ENCODE measurements around the gene COL18A1. TPM values are rescaled to one million over a fixed set of nuclear protein-coding genes. Genes with fewer than 3 reads are reported as not detected.
"Not testable (repeated sequence)": the region's sequence is repeated elsewhere in the genome, so short reads cannot be mapped to it uniquely, and the experiment has no call there.

The COL18A1 gene
- total and polyA plus RNA-seq, 7 experiments from 2014 or later: 7.0 to 89.8 (median 15.4) TPM

DNA sequence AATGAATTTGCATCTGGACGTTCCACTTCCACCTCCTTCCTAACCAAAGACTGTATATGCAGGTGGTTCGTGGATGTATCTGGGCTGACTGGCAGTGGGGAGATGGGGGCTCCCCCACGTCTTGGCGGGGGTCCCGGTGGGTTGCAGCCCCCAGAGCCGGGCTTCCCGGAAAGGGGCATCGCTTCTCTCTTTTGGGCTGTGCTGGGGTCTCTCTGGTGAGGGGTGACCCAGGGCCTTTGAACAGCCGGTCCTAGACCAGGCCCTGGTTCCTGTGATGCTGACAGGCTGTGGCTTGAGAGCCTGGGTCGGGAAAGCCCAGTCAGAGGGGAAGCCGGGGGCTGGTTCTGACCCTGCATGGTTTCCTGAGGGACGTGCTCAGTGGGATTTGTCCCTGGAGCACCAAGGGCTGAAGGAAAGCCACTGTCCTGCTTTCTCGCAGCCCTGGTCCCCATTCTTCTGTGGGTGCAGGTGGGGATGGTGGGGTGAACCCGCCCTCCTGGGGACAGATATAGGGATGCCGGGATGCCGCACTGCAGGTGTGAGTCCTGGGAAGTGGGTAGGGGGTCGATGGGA is 29.8 kb downstream of the COL18A1 start:
- intact Hi-C loops (cut with micrococcal nuclease): loop anchor here in 1 of 2 donors (10.0 kb wide), 1 partner anchor 390 kb away; no protein-coding TSS in a partner anchor
- no peak for ATAC-seq
- H3K4me1 ChIP-seq (ENCODE audit: control insufficient read depth in 2 of 2, insufficient read depth in 2 of 2, low read length in 2 of 2): peaks cover 4% of the 10 kb centered on the region in 2 donors
- no peaks in the 10 kb centered on the region for H3K36me3 Mint-ChIP-seq
- no peak for DNase-seq
- no peak overlapping the region for H3K4me3 ChIP-seq (ENCODE audit: low read length)
- ChIA-PET CTCF (interaction anchor here (0.6 kb wide), 1 partner anchor 214 kb away, joined by 3 read pairs; no protein-coding TSS in a partner anchor), POLR2A (no interaction called here)
- H3K27ac Mint-ChIP-seq: peak overlapping the region in 1 of 9 donors; percentile 36
- no peak overlapping the region for H3K4me3 Mint-ChIP-seq
- no peaks in the 10 kb centered on the region for H3K36me3 ChIP-seq (ENCODE audit: control insufficient read depth in 2 of 3, insufficient read depth in 3 of 3, low read length in 3 of 3)
- H3K27me3 ChIP-seq (ENCODE audit: control insufficient read depth in 2 of 2, insufficient read depth in 2 of 2, low read length in 2 of 2): no peaks in the 10 kb centered on the region
- no peaks in the 10 kb centered on the region for H3K9me3 Mint-ChIP-seq
- no peaks in the 10 kb centered on the region for H3K9me3 ChIP-seq (ENCODE audit: control insufficient read depth in 2 of 3, low read length in 3 of 3)
- peaks cover 2 to 16% (median 6%) of the 10 kb centered on the region in 7 donors for H3K4me1 Mint-ChIP-seq
- peaks cover 0 to 5% (median 0%) of the 10 kb centered on the region in 5 donors for H3K27me3 Mint-ChIP-seq
- no peak overlapping the region for H3K27ac ChIP-seq (ENCODE audit: low read depth, low read length)

DNA sequence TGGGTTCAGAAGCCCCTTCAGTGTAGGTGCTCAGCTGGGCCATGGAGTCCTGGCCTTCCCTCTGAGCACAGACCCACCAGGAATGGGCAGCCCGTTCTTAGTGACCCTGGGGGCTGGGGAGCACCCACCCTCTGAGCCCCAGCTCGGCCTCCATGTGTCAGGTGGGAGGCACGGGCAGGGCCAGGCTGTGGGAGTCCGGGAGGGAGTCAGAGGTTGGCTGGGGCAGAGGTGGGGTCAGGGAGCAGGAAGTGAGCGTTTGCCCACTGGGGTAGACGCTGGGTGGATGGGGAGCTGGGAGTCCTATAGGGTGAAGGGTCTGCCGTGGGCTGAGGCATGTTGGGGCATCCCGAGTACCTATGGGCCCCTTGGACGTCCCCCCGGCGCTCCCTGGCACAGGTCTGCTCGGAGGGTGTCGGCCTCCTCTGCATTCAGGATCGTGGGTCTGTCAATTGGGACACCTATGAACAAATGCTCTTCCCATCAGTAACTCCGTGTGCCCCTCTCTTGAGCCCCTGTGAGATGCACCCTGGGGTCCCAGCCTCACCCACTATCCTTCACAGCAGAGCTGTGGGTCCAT is 30.5 kb downstream of the COL18A1 start:
- peaks cover 0 to 5% (median 0%) of the 10 kb centered on the region in 5 donors for H3K27me3 Mint-ChIP-seq
- H3K9me3 ChIP-seq (ENCODE audit: control insufficient read depth in 2 of 3, low read length in 3 of 3): no peaks in the 10 kb centered on the region
- no peak overlapping the region for H3K4me3 Mint-ChIP-seq
- H3K9me3 Mint-ChIP-seq: no peaks in the 10 kb centered on the region
- intact Hi-C loops (cut with micrococcal nuclease): loop anchor here in 1 of 2 donors (10.0 kb wide), 1 partner anchor 389 kb away; no protein-coding TSS in a partner anchor
- DNase-seq (no peak), ATAC-seq (no peak)
- H3K36me3 ChIP-seq (ENCODE audit: control insufficient read depth in 2 of 3, insufficient read depth in 3 of 3, low read length in 3 of 3): no peaks in the 10 kb centered on the region
- no peak overlapping the region for H3K27ac ChIP-seq (ENCODE audit: low read depth, low read length)
- no peak overlapping the region for H3K27ac Mint-ChIP-seq
- no peaks in the 10 kb centered on the region for H3K27me3 ChIP-seq (ENCODE audit: control insufficient read depth in 2 of 2, insufficient read depth in 2 of 2, low read length in 2 of 2)
- H3K4me1 Mint-ChIP-seq: peaks cover 2 to 16% (median 6%) of the 10 kb centered on the region in 7 donors
- peaks cover 4% of the 10 kb centered on the region in 2 donors for H3K4me1 ChIP-seq (ENCODE audit: control insufficient read depth in 2 of 2, insufficient read depth in 2 of 2, low read length in 2 of 2)
- H3K36me3 Mint-ChIP-seq: no peaks in the 10 kb centered on the region
- CTCF ChIA-PET: interaction anchor here (0.6 to 2.0 kb wide), 4 partner anchors 143 to 486 kb away, joined by 3 to 12 read pairs (median 7); no protein-coding TSS in a partner anchor
- POLR2A ChIA-PET: no interaction called here
- no peak overlapping the region for H3K4me3 ChIP-seq (ENCODE audit: low read length)

DNA sequence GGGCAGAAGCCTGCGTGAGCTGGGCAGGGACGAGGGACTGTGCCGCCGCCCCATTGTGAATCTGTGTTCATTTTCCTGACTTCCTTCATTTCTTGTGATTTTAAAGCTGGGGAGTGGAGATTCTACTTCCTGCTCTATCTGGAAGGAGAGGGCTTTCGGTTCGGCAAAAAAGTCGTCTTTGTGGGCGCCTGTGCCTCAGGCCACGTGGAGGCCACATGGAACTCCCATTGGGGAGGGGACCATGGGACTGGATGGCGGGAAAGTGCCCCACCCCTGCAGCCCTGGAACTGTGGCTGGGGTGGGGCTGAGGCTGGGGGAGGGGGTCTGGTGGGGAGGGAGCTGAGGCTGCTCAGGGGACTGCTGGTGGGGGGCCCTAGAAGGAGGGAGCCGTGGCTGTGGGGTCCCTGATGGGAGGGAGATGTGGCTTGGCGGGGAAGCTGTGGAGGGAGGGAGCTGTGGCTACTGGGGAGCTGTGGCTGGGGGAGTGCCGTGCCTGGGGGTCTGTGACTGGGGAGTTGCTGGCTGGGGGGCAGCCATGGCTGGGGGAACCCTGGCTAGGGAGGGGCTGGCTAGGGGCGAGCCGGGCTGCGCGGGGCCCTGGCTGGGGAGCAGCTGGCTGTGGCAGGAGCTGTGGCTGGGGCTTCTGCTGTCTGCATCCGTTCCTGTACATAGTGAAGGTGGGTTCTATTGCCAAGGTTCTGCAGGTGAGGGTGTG is 31.5 kb downstream of the COL18A1 start:
- CTCF ChIA-PET: interaction anchor here (0.6 to 2.0 kb wide), 4 partner anchors 144 to 485 kb away, joined by 3 to 12 read pairs (median 7); no protein-coding TSS in a partner anchor

DNA sequence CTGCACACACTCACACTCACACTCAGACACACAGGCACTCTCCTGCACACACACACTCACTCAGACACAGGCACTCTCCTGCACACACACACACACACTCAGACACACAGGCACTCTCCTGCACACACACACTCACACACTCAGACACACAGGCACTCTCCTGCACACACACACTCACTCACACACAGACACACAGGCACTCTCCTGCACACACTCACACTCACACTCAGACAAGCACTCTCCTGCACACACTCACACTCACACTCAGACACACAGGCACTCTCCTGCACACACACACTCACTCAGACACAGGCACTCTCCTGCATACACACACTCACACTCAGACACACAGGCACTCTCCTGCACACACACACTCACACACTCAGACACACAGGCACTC is 32.9 kb downstream of the COL18A1 start:
- not testable (repeated sequence) for H3K4me1 ChIP-seq (ENCODE audit: control insufficient read depth in 2 of 2, insufficient read depth in 2 of 2, low read length in 2 of 2); H3K27ac ChIP-seq (ENCODE audit: low read depth, low read length); H3K9me3 ChIP-seq (ENCODE audit: control insufficient read depth in 2 of 3, low read length in 3 of 3); H3K9me3 Mint-ChIP-seq; H3K4me3 ChIP-seq (ENCODE audit: low read length); H3K27me3 ChIP-seq (ENCODE audit: control insufficient read depth in 2 of 2, insufficient read depth in 2 of 2, low read length in 2 of 2); H3K36me3 Mint-ChIP-seq; DNase-seq; H3K27me3 Mint-ChIP-seq; H3K4me3 Mint-ChIP-seq; ATAC-seq; H3K27ac Mint-ChIP-seq; H3K36me3 ChIP-seq (ENCODE audit: control insufficient read depth in 2 of 3, insufficient read depth in 3 of 3, low read length in 3 of 3)
- H3K4me1 Mint-ChIP-seq: peaks cover 2 to 16% (median 6%) of the 10 kb centered on the region in 7 donors
- ChIA-PET POLR2A (interaction anchor here (0.7 kb wide), 1 partner anchor 149 kb away, joined by 3 read pairs; no protein-coding TSS in a partner anchor), CTCF (interaction anchor here (0.9 kb wide), 1 partner anchor 180 kb away, joined by 3 read pairs; no protein-coding TSS in a partner anchor)
- intact Hi-C loops (cut with micrococcal nuclease): loop anchor here (2.0 to 10.0 kb wide), 2 partner anchors 159 to 387 kb away; no protein-coding TSS in a partner anchor

More for the DNA sequence above, 31.5 kb downstream of the COL18A1 start:
- Mint-ChIP-seq H3K4me1 (peaks cover 2 to 16% (median 6%) of the 10 kb centered on the region in 7 donors), H3K27ac (peak overlapping the region in 2 of 9 donors; percentile 19 to 47), H3K27me3 (peaks cover 0 to 5% (median 0%) of the 10 kb centered on the region in 5 donors), H3K36me3 (no peaks in the 10 kb centered on the region), H3K9me3 (no peaks in the 10 kb centered on the region), H3K4me3 (no peak overlapping the region)
- POLR2A ChIA-PET: no interaction called here
- intact Hi-C loops (cut with micrococcal nuclease): loop anchor here in 1 of 2 donors (10.0 kb wide), 1 partner anchor 388 kb away; no protein-coding TSS in a partner anchor
- Histone ChIP-seq H3K27me3 (ENCODE audit: control insufficient read depth in 2 of 2, insufficient read depth in 2 of 2, low read length in 2 of 2) (no peaks in the 10 kb centered on the region), H3K4me3 (ENCODE audit: low read length) (no peak overlapping the region), H3K36me3 (ENCODE audit: control insufficient read depth in 2 of 3, insufficient read depth in 3 of 3, low read length in 3 of 3) (no peaks in the 10 kb centered on the region), H3K9me3 (ENCODE audit: control insufficient read depth in 2 of 3, low read length in 3 of 3) (no peaks in the 10 kb centered on the region), H3K4me1 (ENCODE audit: control insufficient read depth in 2 of 2, insufficient read depth in 2 of 2, low read length in 2 of 2) (peaks cover 4% of the 10 kb centered on the region in 2 donors), H3K27ac (ENCODE audit: low read depth, low read length) (no peak overlapping the region)
- DNase-seq (no peak), ATAC-seq (no peak)

DNA sequence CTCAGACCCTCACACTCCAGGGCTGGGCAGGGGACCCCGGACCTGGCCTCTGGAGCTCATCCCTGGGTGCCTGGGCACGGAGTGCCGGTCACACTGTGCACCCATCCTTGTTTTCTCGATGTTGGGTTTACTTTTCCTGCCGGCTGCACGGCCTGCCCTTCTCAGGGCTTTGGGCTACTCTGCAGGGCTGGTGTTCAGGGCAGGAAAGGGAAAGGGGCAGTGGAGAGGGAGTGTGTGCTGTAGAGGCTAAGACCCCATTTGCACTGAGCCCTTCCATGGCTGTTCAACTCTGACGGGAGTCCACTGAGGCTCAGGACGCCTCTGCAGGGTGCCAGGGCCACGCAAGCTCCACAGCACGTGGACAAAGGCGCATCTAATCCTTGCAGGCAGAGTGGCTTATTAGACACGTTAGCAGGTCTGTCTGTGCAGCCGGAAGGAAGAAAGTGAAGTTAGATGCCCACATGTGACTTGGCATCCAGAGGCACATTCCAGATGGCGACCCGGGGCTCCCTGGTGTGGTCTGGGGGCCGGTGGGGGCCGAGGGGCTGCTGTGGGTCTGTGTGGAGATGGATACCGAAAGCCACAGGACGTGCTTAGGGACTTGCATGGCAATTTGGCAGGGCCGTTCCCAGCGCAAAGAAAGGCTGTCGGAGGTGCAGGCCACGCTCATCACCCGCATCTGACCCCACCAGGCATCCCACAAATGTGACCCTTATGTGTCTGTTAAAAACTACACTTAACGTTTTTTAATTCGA is 33.6 kb downstream of the COL18A1 start:
- H3K27ac ChIP-seq (ENCODE audit: low read depth, low read length): peak overlapping the region; percentile 66
- POLR2A ChIA-PET: interaction anchor here (0.7 kb wide), 1 partner anchor 150 kb away, joined by 3 read pairs; no protein-coding TSS in a partner anchor
- DNase-seq: no peak
- H3K36me3 ChIP-seq (ENCODE audit: control insufficient read depth in 2 of 3, insufficient read depth in 3 of 3, low read length in 3 of 3): no peaks in the 10 kb centered on the region
- H3K4me1 ChIP-seq (ENCODE audit: control insufficient read depth in 2 of 2, insufficient read depth in 2 of 2, low read length in 2 of 2): peaks cover 4% of the 10 kb centered on the region in 2 donors
- ATAC-seq: no peak
- peak overlapping the region; percentile 46 for H3K4me3 ChIP-seq (ENCODE audit: low read length)
- CTCF ChIA-PET: interaction anchor here (0.9 kb wide), 1 partner anchor 180 kb away, joined by 3 read pairs; no protein-coding TSS in a partner anchor
- Mint-ChIP-seq H3K4me1 (peaks cover 2 to 16% (median 6%) of the 10 kb centered on the region in 7 donors), H3K4me3 (peak overlapping the region in 6 of 10 donors; percentile 71 to 82 (median 73)), H3K27ac (peak overlapping the region in 5 of 9 donors; percentile 46 to 92 (median 79)), H3K27me3 (peaks cover 0 to 5% (median 0%) of the 10 kb centered on the region in 5 donors), H3K36me3 (no peaks in the 10 kb centered on the region), H3K9me3 (no peaks in the 10 kb centered on the region)
- H3K27me3 ChIP-seq (ENCODE audit: control insufficient read depth in 2 of 2, insufficient read depth in 2 of 2, low read length in 2 of 2): no peaks in the 10 kb centered on the region
- no peaks in the 10 kb centered on the region for H3K9me3 ChIP-seq (ENCODE audit: control insufficient read depth in 2 of 3, low read length in 3 of 3)
- intact Hi-C loops (cut with micrococcal nuclease): loop anchor here (1.0 to 10.0 kb wide), 9 partner anchors 116 to 489 kb away; no protein-coding TSS in a partner anchor
